GM12891 (cell line): Measurements from ENCODE around the gene TENT4B.
"Not testable (repeated sequence)": the region's sequence is repeated elsewhere in the genome, so short reads cannot be mapped to it uniquely, and the experiment has no call there.

ENCODE experiments used
- DNase-seq: peaks from one replicate; pipeline ENCODE4 v3.0.0; 2011; ENCODE audit warnings: low spot score; ENCODE audit not compliant: insufficient read length
- FAIRE-seq: peaks from 2 replicates; lab custom pipeline; 2011; peaks lifted over from hg19 to GRCh38; lab: Jason Lieb, UNC
- PAX5 ChIP-seq: IDR thresholded peaks from 2 replicates; pipeline ENCODE4 v1.6.1; 2011; ENCODE audit warnings: low read length, moderate library complexity, mild to moderate bottlenecking; ENCODE audit not compliant: insufficient read depth, severe bottlenecking
- POLR2A ChIP-seq: IDR thresholded peaks from 2 replicates; pipeline ENCODE4 v1.6.1; 2011; ENCODE audit warnings: low read depth, low read length, control low read depth
- POLR2AphosphoS5 ChIP-seq: IDR thresholded peaks from 2 replicates; pipeline ENCODE4 v1.6.1; 2011; ENCODE audit warnings: low read depth, low read length, control low read depth
- POU2F2 ChIP-seq: IDR thresholded peaks from 2 replicates; pipeline ENCODE4 v1.6.1; 2011; ENCODE audit warnings: low read depth, mild to moderate bottlenecking, control low read depth, low read length, moderate library complexity
- SPI1 ChIP-seq: IDR thresholded peaks from 2 replicates; pipeline ENCODE4 v1.6.1; 2011; ENCODE audit warnings: low read depth, low read length, control low read depth
- TAF1 ChIP-seq: IDR thresholded peaks from 2 replicates; pipeline ENCODE4 v1.6.1; 2011; ENCODE audit warnings: low read depth, low read length, control low read depth

Gene TENT4B

GRCh38 chr16:50228364-50228868, 75.3 kb downstream of the TENT4B start:
- no peak for FAIRE-seq
- TF ChIP-seq POLR2AphosphoS5 (no peak), TAF1 (no peak), SPI1 (no peak)
- no peak for DNase-seq

- FAIRE-seq (no peak), DNase-seq (no peak)
- no peak for TF ChIP-seq TAF1
- no peak for TF ChIP-seq POU2F2
- no peak for TF ChIP-seq POLR2A
- TF ChIP-seq POLR2AphosphoS5 = no peak
- TF ChIP-seq SPI1 = no peak
Observed at GRCh38 chr16:50229149-50229726, 76.1 kb downstream of the TENT4B start.

GRCh38 chr16:50234771-50235556, 81.9 kb downstream of the TENT4B start:
- no peak for FAIRE-seq
- TF ChIP-seq POLR2A (no peak), TAF1 (no peak), PAX5 (no peak), SPI1 (no peak), POLR2AphosphoS5 (no peak), POU2F2 (no peak)

GRCh38 chr16:50235581-50235980, 82.5 kb downstream of the TENT4B start:
- DNase-seq = no peak
- TF ChIP-seq TAF1 (no peak), POU2F2 (no peak), PAX5 (no peak)
- FAIRE-seq = no peak

More at GRCh38 chr16:50234771-50235556, 81.9 kb downstream of the TENT4B start:
- no peak for DNase-seq

- no peak for TF ChIP-seq POLR2A
- TF ChIP-seq POLR2AphosphoS5 = no peak
- no peak for TF ChIP-seq POU2F2
- TF ChIP-seq SPI1 = no peak
- no peak for TF ChIP-seq TAF1
- TF ChIP-seq PAX5 = no peak
- FAIRE-seq = no peak
- no peak for DNase-seq
Observed at GRCh38 chr16:50238314-50238713, 85.2 kb downstream of the TENT4B start.

- DNase-seq (no peak), FAIRE-seq (no peak)
- TF ChIP-seq SPI1 (no peak), TAF1 (no peak), POLR2A (no peak), POU2F2 (no peak), PAX5 (no peak), POLR2AphosphoS5 (no peak)
Observed at GRCh38 chr16:50238868-50239301, 85.8 kb downstream of the TENT4B start.

GRCh38 chr16:50243024-50243423, 89.9 kb downstream of the TENT4B start:
- not testable (repeated sequence) for DNase-seq, FAIRE-seq

GRCh38 chr16:50244140-50244503, 91.0 kb downstream of the TENT4B start:
- FAIRE-seq (peak; percentile 60), DNase-seq (no peak)
- TF ChIP-seq POU2F2 = no peak
- no peak for TF ChIP-seq SPI1
- no peak for TF ChIP-seq POLR2AphosphoS5
- TF ChIP-seq PAX5 = no peak
- TF ChIP-seq TAF1 = no peak
- no peak for TF ChIP-seq POLR2A

GRCh38 chr16:50244504-50245416, 91.7 kb downstream of the TENT4B start:
- DNase-seq = no peak
- no peak for FAIRE-seq
- TF ChIP-seq TAF1 = no peak
- no peak for TF ChIP-seq POU2F2
- TF ChIP-seq POLR2AphosphoS5 = no peak

GRCh38 chr16:50245417-50246298, 92.6 kb downstream of the TENT4B start:
- DNase-seq (peak; percentile 86), FAIRE-seq (peak; percentile 56)
- TF ChIP-seq PAX5 (no peak), POLR2AphosphoS5 (no peak), SPI1 (no peak), POU2F2 (no peak), TAF1 (no peak), POLR2A (no peak)
